Stimulated activated CD8-positive, alpha-beta memory T cell treated with anti-CD3 and anti-CD28 coated beads, Interleukin-15, amount 100 ng/mL, for 4 hours (primary cell): ENCODE results near the gene PPFIBP1.
"Not testable (repeated sequence)": the region's sequence is repeated elsewhere in the genome, so short reads cannot be mapped to it uniquely, and the experiment has no call there.

ENCODE experiments used
- DNase-seq, 2 donors: peaks; one replicate each; pipeline ENCODE4 v3.0.0-alpha.2; 2020; ENCODE audit warnings: low read depth in 2 of 2

The PPFIBP1 gene

GRCh38 chr12:27592548-27592947 lies 68.5 kb downstream of the PPFIBP1 start:
- DNase-seq, result no peak

GRCh38 chr12:27593266-27593665 lies 69.3 kb downstream of the PPFIBP1 start:
- DNase-seq, result no peak

- DNase-seq, result no peak
Measured at GRCh38 chr12:27595231-27595642, 71.2 kb downstream of the PPFIBP1 start.

- not testable (repeated sequence) for DNase-seq
Measured at GRCh38 chr12:27598866-27599265, 74.9 kb downstream of the PPFIBP1 start.

GRCh38 chr12:27601056-27601828 lies 77.2 kb downstream of the PPFIBP1 start:
- DNase-seq, result not testable (repeated sequence)

GRCh38 chr12:27602516-27602915 lies 78.5 kb downstream of the PPFIBP1 start:
- DNase-seq, result no peak

GRCh38 chr12:27604431-27604830 lies 80.4 kb downstream of the PPFIBP1 start:
- no peak for DNase-seq

GRCh38 chr12:27606986-27607385 lies 83.0 kb downstream of the PPFIBP1 start:
- no peak for DNase-seq

GRCh38 chr12:27607591-27607990 lies 83.6 kb downstream of the PPFIBP1 start:
- DNase-seq, result no peak

- no peak for DNase-seq
Measured at GRCh38 chr12:27608890-27609289, 84.9 kb downstream of the PPFIBP1 start.

- DNase-seq, result no peak
Measured at GRCh38 chr12:27610374-27610773, 86.4 kb downstream of the PPFIBP1 start.

- no peak for DNase-seq
Measured at GRCh38 chr12:27614386-27614785, 90.4 kb downstream of the PPFIBP1 start.

- DNase-seq, result no peak
Measured at GRCh38 chr12:27614866-27615265, 90.9 kb downstream of the PPFIBP1 start.

- no peak for DNase-seq
Measured at GRCh38 chr12:27615331-27615891, 91.4 kb downstream of the PPFIBP1 start.

- no peak for DNase-seq
Measured at GRCh38 chr12:27616356-27617142, 92.5 kb downstream of the PPFIBP1 start.

GRCh38 chr12:27618836-27619235 lies 94.8 kb downstream of the PPFIBP1 start:
- DNase-seq, result no peak

GRCh38 chr12:27619308-27619707 lies 95.3 kb downstream of the PPFIBP1 start:
- DNase-seq, result no peak

GRCh38 chr12:27620121-27620520 lies 96.1 kb downstream of the PPFIBP1 start:
- no peak for DNase-seq

- no peak for DNase-seq
Measured at GRCh38 chr12:27622436-27623195, 98.6 kb downstream of the PPFIBP1 start.

- DNase-seq, result no peak
Measured at GRCh38 chr12:27623645-27624044, 99.6 kb downstream of the PPFIBP1 start.

- no peak for DNase-seq
Measured at GRCh38 chr12:27624586-27624985, 100.6 kb downstream of the PPFIBP1 start.
